Muscle layer of colon (tissue), 2 donors: Measurements from ENCODE around the gene RELT.

ENCODE experiments used
- H3K27ac ChIP-seq: one replicate; pipeline ENCODE4 v1.7.0; 2013; ENCODE audit warnings: low read depth, mild to moderate bottlenecking, low read length, moderate library complexity
- H3K27me3 ChIP-seq, 2 donors: one replicate each; pipeline ENCODE4 v1.7.0; 2013; ENCODE audit warnings: low read length in 2 of 2, mild to moderate bottlenecking in 2 of 2; ENCODE audit not compliant: insufficient read depth in 2 of 2, control insufficient read depth in 1 of 2
- H3K36me3 ChIP-seq: one replicate; pipeline ENCODE4 v1.7.0; 2013; ENCODE audit warnings: mild to moderate bottlenecking, low read length; ENCODE audit not compliant: insufficient read depth
- H3K4me1 ChIP-seq: one replicate; pipeline ENCODE4 v1.7.0; 2013; ENCODE audit warnings: mild to moderate bottlenecking, low read length; ENCODE audit not compliant: insufficient read depth
- H3K4me3 ChIP-seq, 2 donors: one replicate each; pipeline ENCODE4 v1.7.0; 2013; ENCODE audit warnings: low read length in 2 of 2, low read depth in 1 of 2, mild to moderate bottlenecking in 1 of 2, moderate library complexity in 1 of 2
- H3K9ac ChIP-seq: one replicate; pipeline ENCODE4 v1.7.0; 2013; ENCODE audit warnings: low read length
- H3K9me3 ChIP-seq: one replicate; pipeline ENCODE4 v1.7.0; 2013; ENCODE audit warnings: mild to moderate bottlenecking, low read length
- donor health status: abdominal sarcoma.
- donor health status: Adenocarcinoma of cecum.

Gene RELT

GRCh38 chr11:73365352-73366264 lies 10.6 kb upstream of the RELT start:
- Histone ChIP-seq H3K4me3 (no peak overlapping the region), H3K36me3 (peaks cover 73% of the 10 kb centered on the region), H3K9ac (no peak overlapping the region), H3K4me1 (no peaks in the 10 kb centered on the region), H3K9me3 (no peaks in the 10 kb centered on the region), H3K27ac (no peak overlapping the region), H3K27me3 (no peaks in the 10 kb centered on the region)

GRCh38 chr11:73366265-73366610 lies 10.0 kb upstream of the RELT start:
- H3K27me3 ChIP-seq = no peaks in the 10 kb centered on the region
- H3K9ac ChIP-seq = no peak overlapping the region
- H3K4me3 ChIP-seq = no peak overlapping the region
- no peak overlapping the region for H3K27ac ChIP-seq
- no peaks in the 10 kb centered on the region for H3K9me3 ChIP-seq
- H3K4me1 ChIP-seq = no peaks in the 10 kb centered on the region
- H3K36me3 ChIP-seq = peaks cover 67% of the 10 kb centered on the region

GRCh38 chr11:73366953-73367352 lies 9.2 kb upstream of the RELT start:
- Histone ChIP-seq H3K27me3 (no peaks in the 10 kb centered on the region), H3K4me1 (no peaks in the 10 kb centered on the region), H3K9me3 (no peaks in the 10 kb centered on the region), H3K27ac (no peak overlapping the region), H3K4me3 (no peak overlapping the region), H3K36me3 (peaks cover 60% of the 10 kb centered on the region), H3K9ac (no peak overlapping the region)

DNA sequence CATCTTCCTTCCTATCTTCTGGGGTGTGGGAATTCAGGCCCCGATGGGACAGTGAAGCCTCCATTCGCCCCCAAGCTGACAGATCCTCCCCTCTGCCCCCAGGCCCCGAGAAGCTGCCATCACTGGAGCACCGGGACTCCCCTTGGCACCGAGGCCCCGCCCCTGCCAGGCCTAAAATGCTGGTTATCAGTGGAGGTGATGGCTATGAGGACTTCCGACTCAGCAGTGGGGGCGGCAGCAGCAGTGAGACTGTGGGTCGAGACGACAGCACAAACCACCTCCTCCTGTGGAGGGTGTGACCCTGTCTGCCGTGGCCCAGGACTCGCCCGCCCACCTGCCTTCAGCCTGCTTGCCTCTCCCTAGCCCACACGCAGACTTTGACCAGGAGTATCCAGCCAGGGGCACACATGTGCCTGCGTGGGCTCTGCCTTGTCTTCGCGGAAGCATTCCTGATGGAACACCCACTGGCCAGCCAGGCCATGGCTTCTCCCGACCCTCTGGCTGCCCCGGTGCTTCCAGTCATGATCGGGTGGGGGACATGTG lies 8.6 kb upstream of the RELT start:
- Histone ChIP-seq H3K9me3 (no peaks in the 10 kb centered on the region), H3K36me3 (peaks cover 56% of the 10 kb centered on the region), H3K9ac (no peak overlapping the region), H3K4me3 (no peak overlapping the region), H3K27me3 (no peaks in the 10 kb centered on the region), H3K27ac (no peak overlapping the region), H3K4me1 (no peaks in the 10 kb centered on the region)

DNA sequence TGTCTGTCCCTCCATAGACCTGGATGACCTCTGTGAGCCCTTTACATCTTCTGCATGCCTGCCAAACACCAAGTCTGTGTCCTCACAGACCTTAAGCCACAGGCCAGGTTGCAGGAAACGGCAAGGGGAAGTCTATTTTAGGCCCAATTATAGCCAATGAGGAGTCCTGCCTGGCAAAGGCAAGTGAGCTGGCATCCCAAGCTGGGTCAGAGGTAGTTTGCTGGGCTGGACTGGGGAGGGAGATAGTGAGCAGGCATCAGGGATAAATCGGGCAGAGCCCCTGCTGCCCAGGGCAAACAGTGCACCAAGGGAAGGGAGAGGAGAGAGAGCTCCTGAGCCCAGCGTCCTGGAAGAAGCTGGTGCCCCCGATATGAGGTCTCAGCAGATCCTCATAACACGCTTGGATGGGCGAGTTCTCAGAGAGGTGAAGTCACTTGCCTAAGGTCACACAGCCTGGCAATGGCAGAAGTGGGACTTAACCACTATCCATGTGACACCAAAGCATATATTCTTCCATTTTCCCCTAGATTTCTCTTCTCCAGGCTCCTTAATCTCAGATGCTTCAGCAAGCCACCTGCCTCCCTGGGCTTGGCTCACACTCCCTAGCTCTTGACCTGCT lies 3.7 kb upstream of the RELT start:
- Histone ChIP-seq H3K27me3 (no peaks in the 10 kb centered on the region), H3K9ac (no peak overlapping the region), H3K4me1 (peaks cover 7% of the 10 kb centered on the region), H3K27ac (no peak overlapping the region), H3K36me3 (peaks cover 11% of the 10 kb centered on the region), H3K9me3 (no peaks in the 10 kb centered on the region), H3K4me3 (no peak overlapping the region)

DNA sequence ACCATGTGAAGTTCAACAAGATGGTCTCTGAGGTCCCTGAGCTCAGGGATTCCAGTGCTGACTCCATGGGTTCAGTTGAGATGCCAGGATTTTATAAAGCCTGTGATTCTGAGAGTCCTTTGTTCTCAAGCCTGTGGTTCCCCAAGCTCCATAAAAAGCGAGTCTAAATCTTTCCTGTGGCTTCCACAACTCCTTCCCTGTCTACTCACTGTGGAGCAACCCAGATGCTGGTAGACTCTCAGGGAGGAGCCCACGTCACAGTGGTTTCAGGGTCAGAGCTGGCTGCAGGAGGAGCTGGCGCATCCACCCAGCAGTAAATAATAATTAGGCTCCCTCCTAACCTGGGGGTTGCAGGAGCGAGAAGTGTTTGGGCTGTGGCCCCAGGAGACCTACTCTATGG lies 2.0 kb upstream of the RELT start:
- H3K4me1 ChIP-seq = peaks cover 7% of the 10 kb centered on the region
- H3K4me3 ChIP-seq = no peak overlapping the region
- H3K9ac ChIP-seq = no peak overlapping the region
- no peaks in the 10 kb centered on the region for H3K9me3 ChIP-seq
- H3K27ac ChIP-seq = no peak overlapping the region
- H3K36me3 ChIP-seq = peaks cover 3% of the 10 kb centered on the region
- no peaks in the 10 kb centered on the region for H3K27me3 ChIP-seq

- H3K4me3 ChIP-seq = peak overlapping the region in 1 of 2 donors; percentile 87
- H3K4me1 ChIP-seq = peaks cover 7% of the 10 kb centered on the region
- H3K36me3 ChIP-seq = no peaks in the 10 kb centered on the region
- H3K27me3 ChIP-seq = no peaks in the 10 kb centered on the region
- H3K9me3 ChIP-seq = no peaks in the 10 kb centered on the region
- peak overlapping the region; percentile 52 for H3K27ac ChIP-seq
- peak overlapping the region; percentile 20 for H3K9ac ChIP-seq
Observed at GRCh38 chr11:73375830-73376159, 404 bp upstream of the RELT start.

- H3K9ac ChIP-seq = peak overlapping the region; percentile 53
- H3K4me1 ChIP-seq = peaks cover 7% of the 10 kb centered on the region
- H3K36me3 ChIP-seq = no peaks in the 10 kb centered on the region
- H3K27ac ChIP-seq = peak overlapping the region; percentile 80
- H3K9me3 ChIP-seq = no peaks in the 10 kb centered on the region
- peak overlapping the region; percentile 43 to 87 for H3K4me3 ChIP-seq
- no peaks in the 10 kb centered on the region for H3K27me3 ChIP-seq
Observed at GRCh38 chr11:73376803-73377629, 817 bp downstream of the RELT start.

DNA sequence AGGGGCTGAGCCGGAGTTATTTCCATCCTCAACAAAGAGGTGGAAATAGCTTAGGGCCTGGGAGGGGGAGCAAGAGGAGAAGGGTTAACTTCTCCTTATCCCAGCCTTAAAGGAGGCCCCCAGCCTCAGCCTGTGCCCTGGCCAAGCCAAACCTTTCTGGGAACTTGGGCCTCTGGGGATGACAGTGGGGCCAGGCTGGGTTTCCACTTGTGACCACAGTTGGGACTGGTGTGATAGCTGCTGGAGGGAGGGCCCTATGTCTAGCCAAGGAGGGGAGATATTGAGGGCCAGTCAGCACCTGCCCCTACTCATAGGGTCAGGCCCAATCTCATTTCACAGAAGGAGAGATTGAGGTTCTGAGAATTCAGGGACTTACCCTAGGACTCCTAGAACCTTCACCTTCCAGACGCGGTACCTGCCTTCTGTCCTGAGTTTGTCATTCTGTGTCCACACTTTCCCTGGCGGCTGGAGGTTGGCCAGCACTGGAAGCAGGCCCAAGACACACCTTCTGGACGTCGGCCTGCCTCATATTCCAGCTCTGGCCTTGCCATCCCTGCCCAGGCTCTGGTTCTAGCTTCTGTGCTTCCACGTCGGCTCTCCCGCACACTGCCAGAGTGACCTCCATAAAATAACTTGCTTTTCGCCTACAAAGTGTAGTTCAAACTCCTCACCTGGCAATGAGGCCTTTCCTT lies 3.1 kb downstream of the RELT start:
- Histone ChIP-seq H3K9me3 (no peaks in the 10 kb centered on the region), H3K4me1 (peaks cover 7% of the 10 kb centered on the region), H3K4me3 (no peak overlapping the region), H3K27ac (no peak overlapping the region), H3K36me3 (no peaks in the 10 kb centered on the region), H3K9ac (no peak overlapping the region), H3K27me3 (no peaks in the 10 kb centered on the region)

DNA sequence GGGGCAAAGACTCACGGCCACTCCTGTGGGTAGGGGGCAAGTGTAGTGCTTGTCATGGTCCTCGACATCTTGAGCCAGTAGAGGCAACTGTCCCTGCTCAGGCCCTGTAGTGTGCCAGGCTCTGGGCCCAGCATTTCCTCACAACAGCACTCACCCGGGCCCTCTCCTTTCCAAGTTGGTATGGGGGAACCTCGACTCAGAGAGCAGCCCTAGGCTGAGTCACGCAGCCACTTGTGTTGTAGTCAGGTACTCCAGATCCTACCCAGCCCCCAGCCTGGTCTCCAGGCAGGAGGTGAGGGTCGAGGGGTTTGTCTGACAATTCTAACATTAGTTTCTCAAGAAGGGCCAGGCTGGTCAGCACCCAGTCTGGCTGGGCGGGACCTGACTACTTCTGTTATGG lies 4.1 kb downstream of the RELT start:
- no peak overlapping the region for H3K9ac ChIP-seq
- H3K27ac ChIP-seq = no peak overlapping the region
- no peaks in the 10 kb centered on the region for H3K27me3 ChIP-seq
- no peaks in the 10 kb centered on the region for H3K36me3 ChIP-seq
- peaks cover 7% of the 10 kb centered on the region for H3K4me1 ChIP-seq
- no peaks in the 10 kb centered on the region for H3K9me3 ChIP-seq
- no peak overlapping the region for H3K4me3 ChIP-seq

DNA sequence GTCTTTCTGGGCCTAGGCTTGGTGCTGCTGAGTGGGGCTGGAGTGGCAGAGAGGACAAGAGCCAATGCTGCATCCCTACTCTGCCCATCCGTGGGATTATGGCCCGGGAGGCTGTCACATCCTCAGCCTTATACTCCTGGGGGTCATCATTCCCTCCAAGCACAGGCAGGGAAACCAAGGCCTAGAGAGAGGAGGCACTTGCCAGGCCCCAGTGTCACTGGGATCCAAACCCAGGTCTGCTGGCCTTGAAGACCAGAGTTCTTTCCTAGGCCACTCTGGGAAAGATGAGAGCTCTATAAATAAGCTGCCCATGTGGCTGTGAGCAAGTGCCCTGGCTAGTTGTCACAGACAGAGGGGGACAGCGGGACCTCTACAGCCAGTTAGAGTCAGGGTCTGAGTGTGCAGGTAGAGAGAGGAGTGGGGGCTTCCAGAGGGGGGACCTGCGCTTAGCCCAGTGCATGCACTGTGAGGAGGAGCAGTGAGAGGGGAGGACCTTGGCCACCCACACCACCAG lies 4.8 kb downstream of the RELT start:
- no peak overlapping the region for H3K27ac ChIP-seq
- no peaks in the 10 kb centered on the region for H3K27me3 ChIP-seq
- H3K9ac ChIP-seq = no peak overlapping the region
- H3K9me3 ChIP-seq = no peaks in the 10 kb centered on the region
- peaks cover 3% of the 10 kb centered on the region for H3K4me1 ChIP-seq
- no peak overlapping the region for H3K4me3 ChIP-seq
- H3K36me3 ChIP-seq = no peaks in the 10 kb centered on the region
